Right cardiac atrium (tissue), 5 donors: ENCODE data around the gene KRT4. TPM values are rescaled to one million over a fixed set of nuclear protein-coding genes. Genes with fewer than 3 reads are reported as not detected.

Experiments
- ATAC-seq, 2 donors: fragments of 200-7000 bp; cut with Tn5 transposase; one replicate each; pipeline versions ENCODE4 v1.8.0 to v1.9.1; 2020; ENCODE audit warnings: moderate library complexity in 2 of 2, mild to moderate bottlenecking in 1 of 2
- DNase-seq, 3 donors: peaks; one replicate each; pipeline ENCODE4 v3.0.0-alpha.2; 2020
- H3K27ac ChIP-seq: one replicate; pipeline ENCODE4 v1.5.1; 2013; ENCODE audit warnings: mild to moderate bottlenecking, low read length, control low read depth, moderate library complexity
- H3K27me3 ChIP-seq: one replicate; pipeline ENCODE4 v1.6.1; 2013; ENCODE audit not compliant: control insufficient read depth, insufficient read depth
- H3K4me1 ChIP-seq: one replicate; pipeline ENCODE4 v1.6.1; 2013; ENCODE audit warnings: low read length; ENCODE audit not compliant: control insufficient read depth, insufficient read depth
- H3K4me3 ChIP-seq: one replicate; pipeline ENCODE4 v1.5.1; 2013; ENCODE audit warnings: low read length, control low read depth
- H3K9me3 ChIP-seq: one replicate; pipeline ENCODE4 v1.6.1; 2013; ENCODE audit warnings: low read length; ENCODE audit not compliant: control insufficient read depth
- WGBS: extraction: QIAGEN DNeasy Blood & Tissue Kit; methylation state at CpG from one replicate; pipeline ENCODE4 v1.1.7; 2013; 5-methylcytosine and 5-hydroxymethylcytosine counted together
- intact Hi-C, 4 donors: fragments of 100-400 bp; cut with DNase I; formaldehyde crosslinking; loops; one replicate each; pipeline versions ENCODE4 v1.11.0 to v1.14.0; 2022 to 2023
- polyA plus RNA-seq: library from polyadenylated mRNA; stranded (reverse); fragments of 200-250 nt; gene quantifications from one replicate; pipeline ENCODE4 v1.2.3, GENCODE V29; 2013
- total RNA-seq, 4 donors: library from RNA; stranded (reverse); fragmentation: NEBNext Ultra II Directional; extraction: Animal tissue kit (Norgen Biotek cat#: 25700); gene quantifications; one replicate each; pipeline ENCODE4 v1.2.1, GENCODE V29; 2021
- donor health status: healthy with polysubstance abuse.
- donor health status: DM: no; HTN: yes; CAD: no.
- donor health status: DM: no; HTN: no; CAD: no.
- donor health status: DM: no; HTN: yes; CAD: no; lungs with severe emphysema.
- donor health status: DM: yes; HTN: yes; CAD: no.

The KRT4 gene
- total and polyA plus RNA-seq, 5 donors: 0.20 TPM; not detected in 4

- WGBS: 75% methylated on average over 15 of the region's 15 CpGs
- Histone ChIP-seq H3K4me1 (no peaks in the 10 kb centered on the region), H3K4me3 (no peak overlapping the region), H3K9me3 (no peaks in the 10 kb centered on the region), H3K27me3 (no peaks in the 10 kb centered on the region), H3K27ac (no peak overlapping the region)
- ATAC-seq (no peak), DNase-seq (no peak)
- intact Hi-C loops: no loop called here
These were observed 21.5 kb upstream of the KRT4 start for GRCh38 chr12:52835271-52836041.

- Histone ChIP-seq H3K4me3 (no peak overlapping the region), H3K9me3 (no peaks in the 10 kb centered on the region), H3K27ac (no peak overlapping the region), H3K4me1 (no peaks in the 10 kb centered on the region), H3K27me3 (no peaks in the 10 kb centered on the region)
- 71% methylated on average over 4 of the region's 4 CpGs for WGBS
- ATAC-seq: no peak
- no peak for DNase-seq
- intact Hi-C loops: no loop called here
These were observed 20.7 kb upstream of the KRT4 start for GRCh38 chr12:52834727-52835001.

DNA sequence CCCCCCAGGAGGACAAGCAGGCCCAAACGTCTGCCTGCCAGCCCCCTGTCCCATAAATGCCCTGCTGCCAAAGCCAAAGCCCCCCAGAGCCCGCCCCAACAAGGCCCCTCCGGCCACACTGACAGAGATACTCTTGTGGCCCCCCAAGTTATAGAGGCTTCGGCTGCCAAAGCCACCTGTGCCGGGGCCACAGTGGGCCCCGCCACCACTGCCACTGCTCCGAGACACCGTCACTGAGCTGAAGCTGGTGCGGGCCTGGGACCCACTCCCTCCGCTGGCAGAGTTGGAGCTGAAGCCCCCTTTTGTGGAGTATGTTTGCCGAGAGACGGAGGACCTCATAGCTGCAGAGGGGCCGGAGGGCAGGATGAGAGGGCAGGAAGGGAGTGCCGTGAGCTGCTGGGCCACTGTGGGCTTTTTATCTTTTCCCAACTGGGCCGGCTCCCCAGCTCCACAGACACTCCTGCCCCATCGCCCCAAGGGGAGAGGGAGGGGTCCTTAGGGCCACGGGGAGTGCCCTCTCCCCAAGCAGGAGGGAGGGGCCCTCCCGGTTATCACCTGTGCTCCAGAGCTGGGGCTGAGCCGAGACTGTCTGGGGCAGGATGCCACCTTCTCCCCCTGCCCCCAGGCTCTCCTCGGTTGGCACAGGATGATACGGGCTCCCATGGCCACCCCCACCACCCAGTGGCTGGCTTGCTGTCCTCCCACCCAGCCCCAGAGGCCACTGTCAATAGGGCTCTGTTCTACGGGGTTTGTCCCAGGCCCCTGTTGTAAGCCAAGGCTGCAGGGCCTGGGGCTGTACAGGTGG, 20.2 kb upstream of the KRT4 start, which contains the start of gene KRT79:
Gene KRT79 (minus strand): TSS at position 390 of the 805 bp plus-strand sequence. CDS start 51 bp downstream, at position 339.
- H3K27me3 ChIP-seq: no peaks in the 10 kb centered on the region
- intact Hi-C loops: no loop called here
- no peak for DNase-seq
- no peaks in the 10 kb centered on the region for H3K4me1 ChIP-seq
- no peak within 1 kb of the TSS for H3K4me3 ChIP-seq
- WGBS: 83% methylated on average over 22 of the region's 22 CpGs
- H3K27ac ChIP-seq: no peak within 1 kb of the TSS
- ATAC-seq: no peak
- no peaks in the 10 kb centered on the region for H3K9me3 ChIP-seq

DNA sequence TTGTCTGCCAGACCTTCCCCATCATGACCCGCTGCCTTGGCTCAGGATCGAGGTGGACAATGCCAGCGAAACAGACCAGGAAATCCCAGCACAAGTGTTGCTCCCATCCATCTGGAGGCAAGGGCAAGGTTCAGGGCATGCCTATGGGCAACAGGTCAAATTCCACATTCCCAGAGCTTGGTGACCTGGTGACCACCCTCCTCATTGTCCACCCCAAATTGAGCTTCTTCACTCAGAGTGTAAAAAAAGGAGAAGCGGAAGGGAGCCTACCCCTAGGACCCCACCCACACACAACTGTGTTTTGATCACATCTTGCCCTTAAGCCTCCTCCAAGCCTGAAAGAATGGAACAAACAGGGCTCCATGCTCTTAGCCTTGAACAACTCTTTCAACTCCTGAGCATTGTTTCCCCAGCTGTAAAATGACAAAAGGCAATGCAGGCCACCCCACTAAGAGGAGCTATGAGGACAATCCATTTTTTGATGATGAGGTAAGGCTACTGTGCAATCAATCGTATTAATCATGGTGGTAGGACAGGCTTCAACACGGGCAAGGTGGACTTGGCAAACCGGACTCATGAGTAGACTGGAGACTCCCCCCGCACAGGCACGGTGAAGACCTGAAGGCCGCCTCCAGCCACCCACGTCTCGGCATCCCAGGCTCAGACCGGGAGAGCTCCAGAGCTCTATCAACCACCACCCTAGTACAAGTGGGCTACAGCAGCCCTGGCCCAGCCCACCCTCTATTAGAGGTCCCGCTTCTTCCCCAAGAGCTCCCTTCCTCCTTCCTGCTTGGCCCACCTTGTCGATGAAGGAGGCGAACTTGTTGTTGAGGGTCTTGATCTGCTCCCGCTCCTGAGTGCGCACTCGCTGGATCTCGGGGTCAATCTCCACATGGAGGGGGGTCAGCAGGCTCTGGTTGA, 19.3 kb upstream of the KRT4 start:
- Histone ChIP-seq H3K4me1 (no peaks in the 10 kb centered on the region), H3K27ac (no peak overlapping the region), H3K9me3 (no peaks in the 10 kb centered on the region), H3K27me3 (no peaks in the 10 kb centered on the region), H3K4me3 (no peak overlapping the region)
- ATAC-seq (no peak), DNase-seq (no peak)
- intact Hi-C loops: no loop called here
- 92% methylated on average over 20 of the region's 20 CpGs for WGBS

DNA sequence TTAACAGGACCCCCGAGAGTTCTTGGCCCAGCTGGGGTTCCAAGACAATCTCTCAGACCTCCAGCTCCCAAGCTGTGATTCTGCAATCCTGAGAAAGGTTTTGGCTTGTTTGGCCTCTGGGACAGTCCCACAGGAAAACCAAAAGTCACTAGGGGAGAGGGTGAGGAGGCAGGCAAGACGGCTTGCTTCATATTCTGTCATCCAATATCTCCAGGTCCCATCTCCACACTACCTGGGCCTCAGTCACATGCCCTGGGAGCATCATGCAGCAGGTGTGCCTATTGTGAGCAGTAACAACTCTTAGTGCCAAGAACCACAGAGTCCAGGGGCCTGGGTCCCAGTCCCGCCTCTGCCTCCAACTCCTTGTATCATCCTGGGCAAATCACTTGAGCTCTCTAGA, 18.5 kb upstream of the KRT4 start:
- 70% methylated on average over 3 of the region's 3 CpGs for WGBS
- H3K9me3 ChIP-seq: no peaks in the 10 kb centered on the region
- intact Hi-C loops: no loop called here
- H3K4me1 ChIP-seq: no peaks in the 10 kb centered on the region
- ATAC-seq (no peak), DNase-seq (no peak)
- H3K4me3 ChIP-seq: no peak overlapping the region
- H3K27me3 ChIP-seq: no peaks in the 10 kb centered on the region
- H3K27ac ChIP-seq: no peak overlapping the region

DNA sequence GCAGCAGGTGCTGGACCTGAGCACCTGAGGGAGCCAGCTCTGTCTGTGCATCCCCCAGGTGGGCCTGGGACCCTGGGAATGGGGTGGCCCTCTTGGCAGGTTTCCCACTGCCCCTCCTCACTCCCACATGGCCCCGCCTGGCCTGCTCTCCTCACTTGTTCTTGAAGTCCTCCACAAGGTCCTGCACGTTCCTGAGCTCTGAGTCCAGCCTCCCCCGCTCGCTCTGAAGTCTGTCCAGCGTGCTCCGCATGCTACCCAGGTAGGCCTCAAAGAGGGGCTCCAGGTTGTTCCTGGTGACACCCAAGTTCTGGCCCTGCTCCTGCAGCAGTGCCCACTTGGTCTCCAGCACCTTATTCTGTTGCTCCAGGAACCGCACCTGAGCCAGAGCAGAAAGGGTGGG, 17.3 kb upstream of the KRT4 start:
- no peak for DNase-seq
- Histone ChIP-seq H3K9me3 (no peaks in the 10 kb centered on the region), H3K4me1 (no peaks in the 10 kb centered on the region), H3K27me3 (no peaks in the 10 kb centered on the region), H3K27ac (no peak overlapping the region), H3K4me3 (no peak overlapping the region)
- ATAC-seq: no peak
- 79% methylated on average over 7 of the region's 7 CpGs for WGBS
- intact Hi-C loops: no loop called here

- Histone ChIP-seq H3K9me3 (no peaks in the 10 kb centered on the region), H3K4me1 (no peaks in the 10 kb centered on the region), H3K4me3 (no peak overlapping the region), H3K27me3 (no peaks in the 10 kb centered on the region), H3K27ac (no peak overlapping the region)
- WGBS: 81% methylated on average over 8 of the region's 8 CpGs
- no peak for ATAC-seq
- DNase-seq: no peak
- intact Hi-C loops: no loop called here
These were observed 16.3 kb upstream of the KRT4 start for GRCh38 chr12:52829986-52830770.

DNA sequence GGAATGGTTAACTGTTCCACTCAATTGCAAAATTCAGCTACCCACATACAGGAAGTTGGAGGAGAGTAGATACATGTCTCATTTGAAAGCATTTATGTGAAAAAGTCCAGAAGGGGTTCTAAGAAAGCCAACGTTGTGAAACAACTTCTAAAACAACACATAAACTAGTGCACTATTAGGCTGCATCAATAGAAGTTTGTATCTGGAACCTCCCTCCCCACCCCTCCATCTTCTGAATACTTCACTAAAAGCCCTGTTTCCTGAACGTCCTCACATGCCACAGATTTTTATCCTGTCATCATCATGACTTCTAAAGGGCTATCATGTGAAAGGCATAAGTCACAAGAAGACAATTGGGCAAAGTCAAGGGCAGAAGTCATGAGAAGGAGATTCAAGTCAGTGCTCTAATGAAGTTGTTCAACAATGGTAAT, 14.7 kb upstream of the KRT4 start:
- DNase-seq: no peak
- H3K27me3 ChIP-seq: no peaks in the 10 kb centered on the region
- intact Hi-C loops: no loop called here
- WGBS: 20% methylated on average over 2 of the region's 2 CpGs
- H3K4me1 ChIP-seq: no peaks in the 10 kb centered on the region
- no peak overlapping the region for H3K27ac ChIP-seq
- no peaks in the 10 kb centered on the region for H3K9me3 ChIP-seq
- no peak for ATAC-seq
- H3K4me3 ChIP-seq: no peak overlapping the region

- Histone ChIP-seq H3K4me1 (no peaks in the 10 kb centered on the region), H3K9me3 (no peaks in the 10 kb centered on the region), H3K27me3 (no peaks in the 10 kb centered on the region), H3K27ac (no peak overlapping the region), H3K4me3 (no peak overlapping the region)
- ATAC-seq: no peak
- DNase-seq: no peak
- intact Hi-C loops: no loop called here
These were observed 14.2 kb upstream of the KRT4 start for GRCh38 chr12:52828156-52828555.

- DNase-seq: no peak
- H3K4me3 ChIP-seq: no peak overlapping the region
- no peaks in the 10 kb centered on the region for H3K27me3 ChIP-seq
- no peaks in the 10 kb centered on the region for H3K9me3 ChIP-seq
- no peak overlapping the region for H3K27ac ChIP-seq
- intact Hi-C loops: no loop called here
- no peak for ATAC-seq
- WGBS: 78% methylated on average over 6 of the region's 6 CpGs
- no peaks in the 10 kb centered on the region for H3K4me1 ChIP-seq
These were observed 13.7 kb upstream of the KRT4 start for GRCh38 chr12:52827499-52828090.
